GM12864 (cell line): ENCODE results near the gene FAAP100.
A peak's percentile ranks its signal among the peaks of the same experiment; 100 is the strongest.

Experiments
- DNase-seq: peaks from one replicate; pipeline ENCODE4 v3.0.0-alpha.2; 2011; ENCODE audit warnings: low read depth
- H3K4me3 ChIP-seq: 2 replicates; pipeline ENCODE4 v1.5.1; 2011; ENCODE audit warnings: mild to moderate bottlenecking, low read depth, low read length, control low read depth
- CTCF ChIP-seq: IDR thresholded peaks from 2 replicates; pipeline ENCODE4 v1.5.1; 2011; ENCODE audit warnings: low read depth, mild to moderate bottlenecking, moderate library complexity, low read length, control low read depth, inconsistent platforms; ENCODE audit errors: missing control alignments

FAAP100 gene

GRCh38 chr17:81514739-81515529 is 37.2 kb downstream of the FAAP100 start:
- DNase-seq, result no peak
- no peak for TF ChIP-seq CTCF
- H3K4me3 ChIP-seq, result peak overlapping the region; percentile 77

GRCh38 chr17:81514489-81514738 is 37.7 kb downstream of the FAAP100 start:
- peak overlapping the region; percentile 77 for H3K4me3 ChIP-seq
- no peak for DNase-seq
- TF ChIP-seq CTCF, result no peak

- TF ChIP-seq CTCF, result no peak
- peak overlapping the region; percentile 77 for H3K4me3 ChIP-seq
- no peak for DNase-seq
Measured at GRCh38 chr17:81513753-81514488, 38.2 kb downstream of the FAAP100 start.

GRCh38 chr17:81513372-81513752 is 38.8 kb downstream of the FAAP100 start:
- DNase-seq, result no peak
- no peak for TF ChIP-seq CTCF
- H3K4me3 ChIP-seq, result peak overlapping the region; percentile 77

- no peak for DNase-seq
- TF ChIP-seq CTCF, result no peak
Measured at GRCh38 chr17:81512562-81513371, 39.4 kb downstream of the FAAP100 start, which contains the start of gene ACTG1. Gene ACTG1, minus strand, starts transcription at chr17:81512799. Its CDS starts 445 bp downstream, at chr17:81512354.

GRCh38 chr17:81511804-81512561 is 40.2 kb downstream of the FAAP100 start:
- peak overlapping the region; percentile 84 for H3K4me3 ChIP-seq
- DNase-seq, result no peak
- TF ChIP-seq CTCF, result no peak

More at GRCh38 chr17:81512562-81513371, 39.4 kb downstream of the FAAP100 start, which contains the start of gene ACTG1:
- peak within 1 kb of the TSS; percentile 84 for H3K4me3 ChIP-seq
